ENCODE measurements around the gene TKTL2. TPM values are rescaled to one million over a fixed set of nuclear protein-coding genes. Genes with fewer than 3 reads are reported as not detected.

TKTL2 gene
- total and polyA plus RNA-seq, 10 of the 15 experiments (the other 5 are each of a cell fraction or from before 2014, with no cell fraction given) = 0.03 to 0.04 (median 0.03) TPM; not detected in 7

GRCh38 chr4:163462556-163462955 is 11.0 kb downstream of the TKTL2 start:
- intact Hi-C loops (cut with micrococcal nuclease; ENCODE audit: unreplicated experiment) (no loop called here), in situ Hi-C loops (cut with MboI) (no loop called here)
- Histone ChIP-seq H4K20me1 (ENCODE audit: control insufficient read depth, insufficient read depth) (no peaks in the 10 kb centered on the region), H3K27ac (ENCODE audit: control insufficient read depth, insufficient read depth) (no peak overlapping the region), H3K36me3 (ENCODE audit: control insufficient read depth in 2 of 2, insufficient read depth in 2 of 2, low read length in 1 of 2) (no peaks in the 10 kb centered on the region), H2AFZ (ENCODE audit: control insufficient read depth, low read depth, low read length) (no peak overlapping the region), H3K4me2 (ENCODE audit: control insufficient read depth, insufficient read depth) (no peak overlapping the region), H3K4me1 (ENCODE audit: control insufficient read depth, insufficient read depth, low read length) (no peaks in the 10 kb centered on the region), H3K9me3 (replicated peaks; ENCODE audit: control insufficient read depth, insufficient read depth, low read length) (no peaks in the 10 kb centered on the region), H3K4me3 (no peak overlapping the region), H3K9ac (ENCODE audit: control insufficient read depth, insufficient read depth, low read length) (no peak overlapping the region), H3K79me2 (ENCODE audit: control insufficient read depth, insufficient read depth, low read length) (no peaks in the 10 kb centered on the region), H3K27me3 (replicated peaks in 1 of 2; ENCODE audit: control insufficient read depth in 2 of 2, insufficient read depth in 2 of 2, low read length in 1 of 2) (no peaks in the 10 kb centered on the region)
- SMC1A ChIA-PET (ENCODE audit: uncharacterized antibody, unreplicated experiment) = no interaction called here
- DNase-seq (ENCODE audit: low read depth, low spot score) (no peak), FAIRE-seq (no peak), ATAC-seq (no peak)
- BruUV-seq (replicated peaks) = no TSS peak
- TF ChIP-seq CHD1 (IDR thresholded peaks at IDR 0.05; ENCODE audit: low read depth, low read length) (no peak), ZBTB40 (IDR thresholded peaks at IDR 0.05; ENCODE audit: borderline replicate concordance) (no peak), NBN (IDR thresholded peaks at IDR 0.05) (no peak), NR2F1 (conservative IDR thresholded peaks at IDR 0.05) (no peak), ZNF687 (IDR thresholded peaks at IDR 0.05) (no peak), PAX5 (IDR thresholded peaks at IDR 0.05; ENCODE audit: borderline replicate concordance, low read depth, low read length) (no peak), ZNF622 (IDR thresholded peaks at IDR 0.05) (no peak), BCL11A (IDR thresholded peaks at IDR 0.05; ENCODE audit: low read depth, low read length) (no peak), TCF12 (IDR thresholded peaks at IDR 0.05; ENCODE audit: low read depth, low read length) (no peak), ZNF217 (IDR thresholded peaks at IDR 0.05) (no peak), NR2C1 (IDR thresholded peaks at IDR 0.05) (no peak)
- RAD21 ChIA-PET (ENCODE audit: unreplicated experiment) = no interaction called here
- POLR2A ChIA-PET = no interaction called here
- CTCF ChIA-PET = no interaction called here
- 34% methylated on average over 5 of the region's 5 CpGs for WGBS (ENCODE audit: insufficient coverage, insufficient replicate concordance, low lambda C conversion rate, missing lambda C conversion rate)
